Neural progenitor cell (in vitro differentiated cells): ENCODE measurements around the gene NPSR1. TPM values are rescaled to one million over a fixed set of nuclear protein-coding genes. Genes with fewer than 3 reads are reported as not detected.

ENCODE experiments used
- DNase-seq: peaks from one replicate; pipeline ENCODE4 v3.0.0-alpha.2; 2016; ENCODE audit warnings: low spot score
- H2AFZ ChIP-seq: fragments of 200-600 bp; sonication (generic); replicated peaks from 2 replicates; pipeline ENCODE4 v1.6.1; 2016; ENCODE audit warnings: antibody characterized with exemption
- H3F3A ChIP-seq: fragments of 200-600 bp; sonication (generic); 2 replicates; pipeline ENCODE4 v1.6.1; 2016; ENCODE audit warnings: antibody characterized with exemption, low read depth
- H3K27ac ChIP-seq: fragments of 200-600 bp; sonication (generic); 2 replicates; pipeline ENCODE4 v1.5.1; 2016; ENCODE audit warnings: mild to moderate bottlenecking
- H3K27me3 ChIP-seq: fragments of 200-600 bp; sonication (generic); 2 replicates; pipeline ENCODE4 v1.6.1; 2016; ENCODE audit warnings: mild to moderate bottlenecking, moderate library complexity
- H3K36me3 ChIP-seq: fragments of 200-600 bp; sonication (generic); 2 replicates; pipeline ENCODE4 v1.5.1; 2016
- H3K4me1 ChIP-seq: fragments of 200-600 bp; sonication (generic); 2 replicates; pipeline ENCODE4 v1.6.1; 2016; ENCODE audit warnings: mixed run types
- H3K4me2 ChIP-seq: fragments of 200-600 bp; sonication (generic); 2 replicates; pipeline ENCODE4 v1.6.1; 2016
- H3K4me3 ChIP-seq: fragments of 200-600 bp; sonication (generic); 2 replicates; pipeline ENCODE4 v1.5.1; 2016
- H3K79me2 ChIP-seq: fragments of 200-600 bp; sonication (generic); 2 replicates; pipeline ENCODE4 v1.6.1; 2016; ENCODE audit warnings: low read depth
- H3K9ac ChIP-seq: fragments of 200-600 bp; sonication (generic); 2 replicates; pipeline ENCODE4 v1.6.1; 2016
- H3K9me3 ChIP-seq: fragments of 200-600 bp; sonication (generic); 2 replicates; pipeline ENCODE4 v1.5.1; 2016; ENCODE audit warnings: low read depth
- H4K20me1 ChIP-seq: fragments of 200-600 bp; sonication (generic); 2 replicates; pipeline ENCODE4 v1.6.1; 2016; ENCODE audit warnings: low read depth
- H3K27ac Mint-ChIP-seq: 3 replicates; pipeline ENCODE4 v1.8.0; 2021; ENCODE audit warnings: mixed read lengths
- H3K27me3 Mint-ChIP-seq: 2 replicates; pipeline ENCODE4 v1.8.0; 2022; ENCODE audit warnings: low read depth, mild to moderate bottlenecking, inconsistent platforms, moderate library complexity, mixed read lengths; ENCODE audit not compliant: insufficient read depth
- H3K36me3 Mint-ChIP-seq: 3 replicates; pipeline ENCODE4 v1.8.0; 2021; ENCODE audit warnings: mixed read lengths
- H3K4me1 Mint-ChIP-seq: 3 replicates; pipeline ENCODE4 v1.8.0; 2021; ENCODE audit warnings: mixed read lengths
- H3K4me3 Mint-ChIP-seq: 3 replicates; pipeline ENCODE4 v1.8.0; 2021; ENCODE audit warnings: mild to moderate bottlenecking, moderate library complexity, mixed read lengths
- H3K9me3 Mint-ChIP-seq: 3 replicates; pipeline ENCODE4 v1.8.0; 2020; ENCODE audit warnings: mixed read lengths
- EZH2 ChIP-seq: fragments of 200-600 bp; sonication (generic); IDR thresholded peaks from 2 replicates; pipeline ENCODE4 v1.6.1; 2017; ENCODE audit warnings: antibody characterized with exemption, mild to moderate bottlenecking, moderate library complexity
- EZH2phosphoT487 ChIP-seq: fragments of 200-600 bp; sonication (generic); IDR thresholded peaks from 2 replicates; pipeline ENCODE4 v1.6.1; 2017; ENCODE audit warnings: antibody characterized with exemption
- total RNA-seq: library from RNA; depleted of rRNA; stranded (reverse); fragments of >200 nt; gene quantifications from 2 replicates; pipeline ENCODE4 v1.2.3, GENCODE V29; 2015; ENCODE audit warnings: low replicate concordance
- TF ChIP-seq, protein P1 (sequence below): fragments of 200-600 bp; sonication (generic); IDR thresholded peaks from 2 replicates; pipeline ENCODE4 v1.5.1; 2017; ENCODE audit warnings: antibody characterized with exemption, mild to moderate bottlenecking

The NPSR1 gene
- total RNA-seq, 1 donor from 2014 or later = not detected

DNA sequence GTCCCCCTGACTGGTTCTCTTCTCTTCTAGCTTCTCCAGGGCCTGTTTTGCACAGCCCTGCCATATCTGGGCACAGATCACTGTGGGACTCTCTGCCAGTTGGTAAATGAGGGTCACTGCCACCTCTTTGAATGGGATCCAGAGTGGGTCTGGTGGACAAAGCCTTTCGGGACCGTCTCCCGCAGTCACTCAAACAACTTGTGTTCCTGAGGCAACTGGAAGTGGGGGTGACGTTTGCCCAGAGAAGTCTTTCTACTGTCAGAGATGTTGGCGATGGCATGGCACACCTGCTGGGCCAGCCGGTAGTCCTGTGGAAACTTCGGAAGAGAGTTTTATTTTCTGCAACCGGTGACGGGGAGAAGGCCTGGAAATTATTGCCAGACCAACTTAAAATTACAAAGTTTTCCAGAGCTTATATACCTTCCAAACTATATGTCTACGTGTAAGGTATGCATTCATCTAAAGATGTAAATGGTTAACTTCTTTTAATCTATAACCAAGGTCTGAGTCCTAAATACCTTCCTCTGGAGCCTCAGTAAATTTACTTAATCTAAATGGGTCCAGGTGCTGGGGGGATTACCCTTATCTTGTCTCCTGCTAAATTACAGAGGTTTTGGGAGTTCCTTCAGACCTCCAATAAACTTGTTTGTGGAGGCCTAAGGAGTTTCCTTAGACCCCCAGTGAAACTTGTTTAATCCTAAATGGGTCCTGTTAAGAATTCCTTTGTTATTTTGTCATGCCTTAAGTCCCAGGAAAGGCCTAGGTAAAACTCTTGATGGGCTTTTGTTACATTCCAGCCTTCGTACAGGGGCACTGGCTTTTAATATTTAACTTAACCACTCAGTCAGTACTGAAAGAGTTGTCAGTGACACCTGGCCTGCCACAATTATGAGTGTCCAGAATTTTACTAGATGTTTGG lies 94.0 kb downstream of the NPSR1 start:
- TF ChIP-seq EZH2phosphoT487 = no peak
- no peak for TF ChIP-seq EZH2
- TF ChIP-seq, protein P1, sequence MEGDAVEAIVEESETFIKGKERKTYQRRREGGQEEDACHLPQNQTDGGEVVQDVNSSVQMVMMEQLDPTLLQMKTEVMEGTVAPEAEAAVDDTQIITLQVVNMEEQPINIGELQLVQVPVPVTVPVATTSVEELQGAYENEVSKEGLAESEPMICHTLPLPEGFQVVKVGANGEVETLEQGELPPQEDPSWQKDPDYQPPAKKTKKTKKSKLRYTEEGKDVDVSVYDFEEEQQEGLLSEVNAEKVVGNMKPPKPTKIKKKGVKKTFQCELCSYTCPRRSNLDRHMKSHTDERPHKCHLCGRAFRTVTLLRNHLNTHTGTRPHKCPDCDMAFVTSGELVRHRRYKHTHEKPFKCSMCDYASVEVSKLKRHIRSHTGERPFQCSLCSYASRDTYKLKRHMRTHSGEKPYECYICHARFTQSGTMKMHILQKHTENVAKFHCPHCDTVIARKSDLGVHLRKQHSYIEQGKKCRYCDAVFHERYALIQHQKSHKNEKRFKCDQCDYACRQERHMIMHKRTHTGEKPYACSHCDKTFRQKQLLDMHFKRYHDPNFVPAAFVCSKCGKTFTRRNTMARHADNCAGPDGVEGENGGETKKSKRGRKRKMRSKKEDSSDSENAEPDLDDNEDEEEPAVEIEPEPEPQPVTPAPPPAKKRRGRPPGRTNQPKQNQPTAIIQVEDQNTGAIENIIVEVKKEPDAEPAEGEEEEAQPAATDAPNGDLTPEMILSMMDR = no peak
- no peak for DNase-seq
- Histone ChIP-seq H3K4me3 (no peak overlapping the region), H3K27me3 (no peaks in the 10 kb centered on the region), H2AFZ (no peak overlapping the region), H3K4me1 (no peaks in the 10 kb centered on the region), H3K79me2 (no peaks in the 10 kb centered on the region), H3K9me3 (no peaks in the 10 kb centered on the region), H3K36me3 (no peaks in the 10 kb centered on the region), H3K27ac (no peak overlapping the region), H3F3A (no peaks in the 10 kb centered on the region), H3K4me2 (no peak overlapping the region), H3K9ac (no peak overlapping the region), H4K20me1 (no peaks in the 10 kb centered on the region)
- Mint-ChIP-seq H3K4me3 (no peak overlapping the region), H3K4me1 (peaks cover 30% of the 10 kb centered on the region), H3K36me3 (no peaks in the 10 kb centered on the region), H3K9me3 (no peaks in the 10 kb centered on the region), H3K27ac (peak overlapping the region; percentile 40), H3K27me3 (peaks cover 2% of the 10 kb centered on the region)

DNA sequence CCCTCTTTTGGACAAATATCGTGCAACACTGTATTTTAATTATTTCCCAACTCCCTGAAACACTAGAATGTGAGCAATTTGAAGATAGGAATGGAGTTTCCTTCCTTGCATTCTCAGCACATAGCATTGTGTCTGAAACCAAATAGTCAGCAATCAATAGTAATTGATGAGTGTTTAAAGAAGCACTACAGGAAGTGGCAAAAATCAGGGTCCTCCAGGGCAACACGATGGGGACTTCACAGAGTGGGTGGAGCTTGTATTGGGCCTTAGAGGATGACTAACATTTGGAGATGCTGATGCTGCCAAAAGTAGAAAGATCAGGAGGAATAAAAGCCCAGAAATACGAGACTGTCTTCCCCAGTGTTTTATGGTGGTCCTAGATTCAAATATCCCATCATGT lies 94.9 kb downstream of the NPSR1 start:
- Histone ChIP-seq H3K9me3 (no peaks in the 10 kb centered on the region), H3F3A (no peaks in the 10 kb centered on the region), H3K4me3 (no peak overlapping the region), H3K79me2 (no peaks in the 10 kb centered on the region), H4K20me1 (no peaks in the 10 kb centered on the region), H3K27me3 (no peaks in the 10 kb centered on the region), H3K4me1 (no peaks in the 10 kb centered on the region), H3K36me3 (no peaks in the 10 kb centered on the region), H3K4me2 (no peak overlapping the region), H3K9ac (no peak overlapping the region), H2AFZ (no peak overlapping the region), H3K27ac (no peak overlapping the region)
- no peak for DNase-seq
- Mint-ChIP-seq H3K27me3 (peaks cover 2% of the 10 kb centered on the region), H3K4me3 (no peak overlapping the region), H3K27ac (no peak overlapping the region), H3K36me3 (no peaks in the 10 kb centered on the region), H3K9me3 (no peaks in the 10 kb centered on the region), H3K4me1 (peaks cover 26% of the 10 kb centered on the region)
- TF ChIP-seq EZH2phosphoT487 (no peak), EZH2 (no peak)
- TF ChIP-seq, protein P1 = no peak

DNA sequence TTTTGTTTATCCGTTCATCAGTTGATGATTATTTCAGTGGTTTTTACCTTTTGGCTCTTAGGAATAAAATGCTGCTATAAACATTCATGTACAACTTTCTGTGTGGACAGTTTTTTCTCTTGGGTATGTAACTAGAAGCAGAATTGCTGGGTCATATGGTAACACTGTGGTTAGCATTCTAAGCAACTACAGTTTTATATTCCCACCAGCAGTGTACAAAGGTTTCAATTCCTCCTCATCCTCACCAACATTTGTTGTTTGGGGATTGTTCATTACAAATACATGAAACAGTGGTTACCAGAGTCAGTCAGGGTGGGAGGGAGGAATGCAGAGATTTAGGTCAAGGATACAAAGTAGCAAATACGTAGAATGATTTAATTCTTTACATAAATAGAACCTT lies 97.0 kb downstream of the NPSR1 start:
- no peaks in the 10 kb centered on the region for H3K36me3 Mint-ChIP-seq
- no peak overlapping the region for H3K9ac ChIP-seq
- no peaks in the 10 kb centered on the region for H3K4me1 ChIP-seq

More for the DNA sequence above, 97.0 kb downstream of the NPSR1 start:
- no peaks in the 10 kb centered on the region for H3K9me3 ChIP-seq
- H2AFZ ChIP-seq = no peak overlapping the region
- Mint-ChIP-seq H3K4me1 (peaks cover 18% of the 10 kb centered on the region), H3K9me3 (no peaks in the 10 kb centered on the region), H3K27me3 (peaks cover 2% of the 10 kb centered on the region), H3K4me3 (no peak overlapping the region), H3K27ac (no peak overlapping the region)
- no peaks in the 10 kb centered on the region for H3K27me3 ChIP-seq
- no peaks in the 10 kb centered on the region for H3K36me3 ChIP-seq
- no peak overlapping the region for H3K4me3 ChIP-seq
- no peak for DNase-seq
- H4K20me1 ChIP-seq = no peaks in the 10 kb centered on the region
- no peak overlapping the region for H3K27ac ChIP-seq
- no peaks in the 10 kb centered on the region for H3K79me2 ChIP-seq
- no peaks in the 10 kb centered on the region for H3F3A ChIP-seq
- H3K4me2 ChIP-seq = no peak overlapping the region
- TF ChIP-seq EZH2 (no peak), EZH2phosphoT487 (no peak)
- TF ChIP-seq, protein P1 = no peak
